Measurements from ENCODE around the gene KIAA0753.

- TF ChIP-seq GABPA (IDR thresholded peaks at IDR 0.05; ENCODE audit: low read depth) (no peak), POLR2AphosphoS5 (IDR thresholded peaks at IDR 0.05; ENCODE audit: low read depth) (no peak)
- TF ChIP-seq, protein P1, sequence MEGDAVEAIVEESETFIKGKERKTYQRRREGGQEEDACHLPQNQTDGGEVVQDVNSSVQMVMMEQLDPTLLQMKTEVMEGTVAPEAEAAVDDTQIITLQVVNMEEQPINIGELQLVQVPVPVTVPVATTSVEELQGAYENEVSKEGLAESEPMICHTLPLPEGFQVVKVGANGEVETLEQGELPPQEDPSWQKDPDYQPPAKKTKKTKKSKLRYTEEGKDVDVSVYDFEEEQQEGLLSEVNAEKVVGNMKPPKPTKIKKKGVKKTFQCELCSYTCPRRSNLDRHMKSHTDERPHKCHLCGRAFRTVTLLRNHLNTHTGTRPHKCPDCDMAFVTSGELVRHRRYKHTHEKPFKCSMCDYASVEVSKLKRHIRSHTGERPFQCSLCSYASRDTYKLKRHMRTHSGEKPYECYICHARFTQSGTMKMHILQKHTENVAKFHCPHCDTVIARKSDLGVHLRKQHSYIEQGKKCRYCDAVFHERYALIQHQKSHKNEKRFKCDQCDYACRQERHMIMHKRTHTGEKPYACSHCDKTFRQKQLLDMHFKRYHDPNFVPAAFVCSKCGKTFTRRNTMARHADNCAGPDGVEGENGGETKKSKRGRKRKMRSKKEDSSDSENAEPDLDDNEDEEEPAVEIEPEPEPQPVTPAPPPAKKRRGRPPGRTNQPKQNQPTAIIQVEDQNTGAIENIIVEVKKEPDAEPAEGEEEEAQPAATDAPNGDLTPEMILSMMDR (IDR thresholded peaks at IDR 0.05; ENCODE audit: insufficient read depth, low read length), result no peak
- TF ChIP-seq, protein P2, sequence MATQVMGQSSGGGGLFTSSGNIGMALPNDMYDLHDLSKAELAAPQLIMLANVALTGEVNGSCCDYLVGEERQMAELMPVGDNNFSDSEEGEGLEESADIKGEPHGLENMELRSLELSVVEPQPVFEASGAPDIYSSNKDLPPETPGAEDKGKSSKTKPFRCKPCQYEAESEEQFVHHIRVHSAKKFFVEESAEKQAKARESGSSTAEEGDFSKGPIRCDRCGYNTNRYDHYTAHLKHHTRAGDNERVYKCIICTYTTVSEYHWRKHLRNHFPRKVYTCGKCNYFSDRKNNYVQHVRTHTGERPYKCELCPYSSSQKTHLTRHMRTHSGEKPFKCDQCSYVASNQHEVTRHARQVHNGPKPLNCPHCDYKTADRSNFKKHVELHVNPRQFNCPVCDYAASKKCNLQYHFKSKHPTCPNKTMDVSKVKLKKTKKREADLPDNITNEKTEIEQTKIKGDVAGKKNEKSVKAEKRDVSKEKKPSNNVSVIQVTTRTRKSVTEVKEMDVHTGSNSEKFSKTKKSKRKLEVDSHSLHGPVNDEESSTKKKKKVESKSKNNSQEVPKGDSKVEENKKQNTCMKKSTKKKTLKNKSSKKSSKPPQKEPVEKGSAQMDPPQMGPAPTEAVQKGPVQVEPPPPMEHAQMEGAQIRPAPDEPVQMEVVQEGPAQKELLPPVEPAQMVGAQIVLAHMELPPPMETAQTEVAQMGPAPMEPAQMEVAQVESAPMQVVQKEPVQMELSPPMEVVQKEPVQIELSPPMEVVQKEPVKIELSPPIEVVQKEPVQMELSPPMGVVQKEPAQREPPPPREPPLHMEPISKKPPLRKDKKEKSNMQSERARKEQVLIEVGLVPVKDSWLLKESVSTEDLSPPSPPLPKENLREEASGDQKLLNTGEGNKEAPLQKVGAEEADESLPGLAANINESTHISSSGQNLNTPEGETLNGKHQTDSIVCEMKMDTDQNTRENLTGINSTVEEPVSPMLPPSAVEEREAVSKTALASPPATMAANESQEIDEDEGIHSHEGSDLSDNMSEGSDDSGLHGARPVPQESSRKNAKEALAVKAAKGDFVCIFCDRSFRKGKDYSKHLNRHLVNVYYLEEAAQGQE (IDR thresholded peaks at IDR 0.05; ENCODE audit: insufficient replicate concordance, low read depth), result no peak
These were observed 30.5 kb upstream of the KIAA0753 start for GRCh38 chr17:6670999-6671398.

Data from HL-60 (cell line).